ENCODE results near the gene PKM.

DNA sequence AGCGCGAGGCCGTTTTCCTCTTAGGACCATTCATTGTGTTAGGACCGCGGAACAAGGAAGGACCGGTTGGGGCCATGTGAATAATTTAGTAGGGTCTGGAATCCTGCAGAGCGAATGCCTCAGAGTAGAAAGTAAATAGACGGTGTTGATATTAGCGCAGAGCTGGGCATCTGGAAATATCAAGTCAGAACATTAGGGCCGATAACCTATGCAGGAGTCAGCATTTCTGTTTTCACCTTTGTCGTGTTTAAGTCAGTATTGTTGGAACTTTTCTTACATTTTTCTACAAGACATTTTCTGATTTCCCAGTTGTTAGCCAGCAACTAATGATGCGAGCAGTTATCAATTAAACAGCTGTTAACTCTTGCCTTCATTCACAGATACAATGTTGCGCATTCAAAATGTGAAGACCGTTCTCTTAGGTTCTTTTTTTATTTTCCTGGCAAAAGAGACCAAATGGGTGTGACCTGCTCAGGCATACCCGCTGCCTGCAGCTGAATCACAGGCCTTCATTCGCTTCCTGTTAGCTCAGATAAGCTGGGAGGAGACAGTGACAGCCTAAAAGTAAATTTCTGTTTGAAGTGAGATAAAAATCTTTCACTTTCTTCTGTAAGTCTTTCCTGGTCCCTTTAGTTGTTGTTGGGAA, 966 bp upstream of the PKM start:
- TF ChIP-seq, protein P1, sequence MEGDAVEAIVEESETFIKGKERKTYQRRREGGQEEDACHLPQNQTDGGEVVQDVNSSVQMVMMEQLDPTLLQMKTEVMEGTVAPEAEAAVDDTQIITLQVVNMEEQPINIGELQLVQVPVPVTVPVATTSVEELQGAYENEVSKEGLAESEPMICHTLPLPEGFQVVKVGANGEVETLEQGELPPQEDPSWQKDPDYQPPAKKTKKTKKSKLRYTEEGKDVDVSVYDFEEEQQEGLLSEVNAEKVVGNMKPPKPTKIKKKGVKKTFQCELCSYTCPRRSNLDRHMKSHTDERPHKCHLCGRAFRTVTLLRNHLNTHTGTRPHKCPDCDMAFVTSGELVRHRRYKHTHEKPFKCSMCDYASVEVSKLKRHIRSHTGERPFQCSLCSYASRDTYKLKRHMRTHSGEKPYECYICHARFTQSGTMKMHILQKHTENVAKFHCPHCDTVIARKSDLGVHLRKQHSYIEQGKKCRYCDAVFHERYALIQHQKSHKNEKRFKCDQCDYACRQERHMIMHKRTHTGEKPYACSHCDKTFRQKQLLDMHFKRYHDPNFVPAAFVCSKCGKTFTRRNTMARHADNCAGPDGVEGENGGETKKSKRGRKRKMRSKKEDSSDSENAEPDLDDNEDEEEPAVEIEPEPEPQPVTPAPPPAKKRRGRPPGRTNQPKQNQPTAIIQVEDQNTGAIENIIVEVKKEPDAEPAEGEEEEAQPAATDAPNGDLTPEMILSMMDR (IDR thresholded peaks at IDR 0.05): no peak
- TF ChIP-seq POLR2A (IDR thresholded peaks at IDR 0.05): no peak
